ENCODE results near the gene PSMD3. TPM values are rescaled to one million over a fixed set of nuclear protein-coding genes. Genes with fewer than 3 reads are reported as not detected.

PSMD3 gene
- total RNA-seq, 1 experiment from 2014 or later = 179 TPM

- DNase-seq = no peak
- no peaks in the 10 kb centered on the region for H3K4me1 ChIP-seq
- H3K36me3 ChIP-seq (ENCODE audit: control insufficient read depth, insufficient read depth, low read length) = peaks cover 5% of the 10 kb centered on the region
- H3K36me3 Mint-ChIP-seq (ENCODE audit: insufficient read depth, unreplicated experiment) = peaks cover 44% of the 10 kb centered on the region
- CTCF ChIA-PET = interaction anchor here (0.6 kb wide), 1 partner anchor 75 kb away, joined by 3 read pairs; no protein-coding TSS in a partner anchor
- POLR2A ChIA-PET = interaction anchor here (0.6 kb wide), 1 partner anchor 522 kb away, joined by 10 read pairs; no protein-coding TSS in a partner anchor
- H3K27me3 ChIP-seq (replicated peaks; ENCODE audit: control insufficient read depth, insufficient read depth, low read length) = no peaks in the 10 kb centered on the region
- BruUV-seq (replicated peaks) = no TSS peak
- no peaks in the 10 kb centered on the region for H3K9me3 Mint-ChIP-seq (ENCODE audit: unreplicated experiment)
- H3K4me3 ChIP-seq (ENCODE audit: low read depth, low read length) = no peak overlapping the region
- H3K4me1 Mint-ChIP-seq (ENCODE audit: low read depth, unreplicated experiment) = no peaks in the 10 kb centered on the region
- intact Hi-C loops (cut with micrococcal nuclease; ENCODE audit: unreplicated experiment) = no loop called here
- TF ChIP-seq CTCF (IDR thresholded peaks at IDR 0.05; ENCODE audit: insufficient read depth in 1 of 2, low read depth in 1 of 2, low read length in 1 of 2, severe bottlenecking in 1 of 2, unreplicated experiment in 1 of 2) = no peak
- no peaks in the 10 kb centered on the region for H3K27me3 Mint-ChIP-seq (ENCODE audit: insufficient read depth, unreplicated experiment)
- no peak overlapping the region for H3K27ac Mint-ChIP-seq (ENCODE audit: unreplicated experiment)
- H3K9me3 ChIP-seq = no peaks in the 10 kb centered on the region
- H3K4me3 Mint-ChIP-seq (ENCODE audit: unreplicated experiment) = no peak overlapping the region
These were observed 51.1 kb downstream of the PSMD3 start for GRCh38 chr17:40031706-40032105.

GRCh38 chr17:40032322-40033320, 52.0 kb downstream of the PSMD3 start:
- POLR2A ChIA-PET = interaction anchor here (0.6 kb wide), 1 partner anchor 522 kb away, joined by 10 read pairs; no protein-coding TSS in a partner anchor
- no peak for TF ChIP-seq CTCF (IDR thresholded peaks at IDR 0.05; ENCODE audit: insufficient read depth in 1 of 2, low read depth in 1 of 2, low read length in 1 of 2, severe bottlenecking in 1 of 2, unreplicated experiment in 1 of 2)
- H3K4me1 ChIP-seq = no peaks in the 10 kb centered on the region
- no peak overlapping the region for H3K4me3 ChIP-seq (ENCODE audit: low read depth, low read length)
- BruUV-seq (replicated peaks) = no TSS peak
- Mint-ChIP-seq H3K4me1 (ENCODE audit: low read depth, unreplicated experiment) (no peaks in the 10 kb centered on the region), H3K27me3 (ENCODE audit: insufficient read depth, unreplicated experiment) (no peaks in the 10 kb centered on the region), H3K4me3 (ENCODE audit: unreplicated experiment) (no peak overlapping the region), H3K9me3 (ENCODE audit: unreplicated experiment) (no peaks in the 10 kb centered on the region), H3K36me3 (ENCODE audit: insufficient read depth, unreplicated experiment) (peaks cover 38% of the 10 kb centered on the region), H3K27ac (ENCODE audit: unreplicated experiment) (no peak overlapping the region)
- DNase-seq = no peak
- peaks cover 5% of the 10 kb centered on the region for H3K36me3 ChIP-seq (ENCODE audit: control insufficient read depth, insufficient read depth, low read length)
- no peaks in the 10 kb centered on the region for H3K27me3 ChIP-seq (replicated peaks; ENCODE audit: control insufficient read depth, insufficient read depth, low read length)
- no peaks in the 10 kb centered on the region for H3K9me3 ChIP-seq
- CTCF ChIA-PET = interaction anchor here (0.6 to 2.6 kb wide), 3 partner anchors 19 to 79 kb away, joined by 3 to 5 read pairs (median 3); no protein-coding TSS in a partner anchor
- intact Hi-C loops (cut with micrococcal nuclease; ENCODE audit: unreplicated experiment) = no loop called here

- Histone ChIP-seq H3K4me1 (no peaks in the 10 kb centered on the region), H3K36me3 (ENCODE audit: control insufficient read depth, insufficient read depth, low read length) (peaks cover 5% of the 10 kb centered on the region), H3K27me3 (replicated peaks; ENCODE audit: control insufficient read depth, insufficient read depth, low read length) (no peaks in the 10 kb centered on the region), H3K4me3 (ENCODE audit: low read depth, low read length) (no peak overlapping the region), H3K9me3 (no peaks in the 10 kb centered on the region)
- ChIA-PET CTCF (interaction anchor here (2.6 kb wide), 1 partner anchor 20 kb away, joined by 5 read pairs; no protein-coding TSS in a partner anchor), POLR2A (no interaction called here)
- H3K27me3 Mint-ChIP-seq (ENCODE audit: insufficient read depth, unreplicated experiment) = no peaks in the 10 kb centered on the region
- no peaks in the 10 kb centered on the region for H3K9me3 Mint-ChIP-seq (ENCODE audit: unreplicated experiment)
- no peak for TF ChIP-seq CTCF (IDR thresholded peaks at IDR 0.05; ENCODE audit: insufficient read depth in 1 of 2, low read depth in 1 of 2, low read length in 1 of 2, severe bottlenecking in 1 of 2, unreplicated experiment in 1 of 2)
- no TSS peak for BruUV-seq (replicated peaks)
- intact Hi-C loops (cut with micrococcal nuclease; ENCODE audit: unreplicated experiment) = no loop called here
- H3K36me3 Mint-ChIP-seq (ENCODE audit: insufficient read depth, unreplicated experiment) = peaks cover 38% of the 10 kb centered on the region
- no peak overlapping the region for H3K4me3 Mint-ChIP-seq (ENCODE audit: unreplicated experiment)
- no peak overlapping the region for H3K27ac Mint-ChIP-seq (ENCODE audit: unreplicated experiment)
- DNase-seq = no peak
- no peaks in the 10 kb centered on the region for H3K4me1 Mint-ChIP-seq (ENCODE audit: low read depth, unreplicated experiment)
These were observed 52.7 kb downstream of the PSMD3 start for GRCh38 chr17:40033339-40033738.
